HG03354 (cell line): ENCODE measurements around the gene TMEM200C.
"Not testable (repeated sequence)": the region's sequence is repeated elsewhere in the genome, so short reads cannot be mapped to it uniquely, and the experiment has no call there.

Experiments
- ATAC-seq: cut with Tn5 transposase; IDR thresholded peaks from one replicate; pipeline ENCODE4 v1.9.1; 2021; ENCODE audit warnings: mild to moderate bottlenecking; ENCODE audit not compliant: unreplicated experiment, poor library complexity, severe bottlenecking

Gene TMEM200C

GRCh38 chr18:5893956-5894610 is 1.2 kb downstream of the TMEM200C start:
- ATAC-seq, result no peak

- no peak for ATAC-seq
Measured at GRCh38 chr18:5892823-5893431, 2.4 kb downstream of the TMEM200C start.

DNA sequence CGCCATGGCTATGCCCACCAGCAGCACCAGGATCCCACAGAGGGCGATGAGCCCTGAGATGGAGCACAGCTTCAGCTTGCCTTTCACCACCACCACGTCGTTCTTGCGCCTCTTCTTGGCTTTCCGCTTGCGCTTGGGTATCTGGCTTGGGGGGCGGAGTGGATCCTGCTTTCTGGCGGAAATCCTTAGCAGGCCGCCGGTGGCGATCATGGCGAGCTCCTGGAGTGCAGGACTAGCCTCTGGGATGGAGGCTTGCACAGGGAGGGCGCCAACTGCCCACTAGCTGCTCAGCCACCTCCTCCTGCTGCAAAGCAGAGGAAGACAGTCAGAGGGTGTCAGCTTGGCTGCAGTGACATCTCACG is 3.5 kb downstream of the TMEM200C start:
- ATAC-seq, result no peak

DNA sequence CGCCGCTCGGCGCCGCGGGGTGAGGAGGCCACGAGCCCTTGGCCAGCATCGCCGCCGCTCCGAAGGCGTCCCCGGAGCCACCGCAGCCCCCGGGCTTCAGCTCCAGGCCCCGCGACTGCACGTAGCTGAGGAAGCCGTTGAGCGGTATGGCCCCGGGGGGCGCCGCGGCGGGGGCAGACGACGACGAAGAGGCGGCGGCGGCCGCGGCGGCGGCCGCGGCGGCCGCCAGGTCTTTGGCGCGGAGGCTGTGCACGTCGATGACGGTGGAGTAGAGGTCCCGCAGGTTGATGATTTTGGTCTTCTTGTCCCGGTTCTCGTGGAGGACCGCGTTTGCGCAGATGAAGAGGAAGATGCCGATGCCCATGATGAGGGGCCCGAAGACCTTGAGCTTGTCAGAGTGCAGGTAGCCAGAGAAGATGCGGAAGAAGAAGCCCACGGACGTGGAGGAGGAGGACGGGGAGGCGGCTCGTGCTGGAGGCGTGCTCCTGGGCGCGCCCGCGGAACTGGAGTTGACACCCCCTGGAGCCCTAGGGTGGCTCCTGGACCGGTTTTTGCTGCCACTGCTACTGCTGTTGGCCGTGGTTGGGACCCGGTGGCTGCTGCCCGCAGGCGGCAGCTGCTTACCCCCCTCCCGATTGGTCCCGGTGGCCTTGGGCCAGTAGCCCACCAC is 4.0 kb downstream of the TMEM200C start:
- peak; percentile 12 for ATAC-seq

- ATAC-seq, result peak; percentile 87
Measured at GRCh38 chr18:5890331-5891183, 4.8 kb downstream of the TMEM200C start.

DNA sequence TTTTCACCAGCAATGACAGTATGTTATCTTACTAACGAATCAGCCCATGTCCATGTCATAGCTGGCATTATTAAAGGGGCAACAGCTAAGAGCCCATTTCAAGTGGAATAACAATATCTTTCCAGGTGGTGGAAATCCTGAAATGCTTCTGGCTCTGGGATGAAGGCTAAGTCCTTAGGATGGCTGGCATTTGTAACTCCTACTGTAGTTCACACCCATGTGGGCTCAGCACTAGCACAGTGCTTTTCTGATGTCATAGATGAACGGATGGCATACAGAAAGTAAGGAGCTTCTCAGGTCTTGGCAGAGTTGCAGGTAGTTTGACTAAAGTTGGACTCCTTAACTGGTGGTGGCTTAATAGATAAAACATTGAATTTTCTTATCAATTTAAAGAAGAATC is 10.0 kb downstream of the TMEM200C start:
- ATAC-seq, result no peak

GRCh38 chr18:5884375-5884774 is 10.9 kb downstream of the TMEM200C start:
- no peak for ATAC-seq

GRCh38 chr18:5879479-5879882 is 15.8 kb downstream of the TMEM200C start:
- peak; percentile 71 for ATAC-seq

DNA sequence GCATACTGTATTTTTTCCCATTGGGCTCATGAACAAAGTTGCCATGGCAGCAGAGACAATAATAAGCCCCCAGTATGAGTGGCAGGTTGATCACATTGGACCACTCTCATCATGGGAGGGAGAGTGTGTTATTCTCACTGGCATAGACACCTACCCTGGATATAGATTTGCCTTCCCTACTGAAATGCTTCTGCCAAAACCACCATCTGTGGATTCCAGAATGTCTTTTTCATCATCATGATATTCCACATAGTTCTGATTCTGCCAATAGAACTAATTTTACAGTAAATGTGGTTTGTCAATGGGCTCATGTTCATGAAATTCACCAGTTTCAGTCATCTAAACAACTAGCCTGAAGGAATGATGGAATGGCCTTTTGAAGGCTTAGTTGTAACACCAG is 18.4 kb downstream of the TMEM200C start:
- no peak for ATAC-seq

DNA sequence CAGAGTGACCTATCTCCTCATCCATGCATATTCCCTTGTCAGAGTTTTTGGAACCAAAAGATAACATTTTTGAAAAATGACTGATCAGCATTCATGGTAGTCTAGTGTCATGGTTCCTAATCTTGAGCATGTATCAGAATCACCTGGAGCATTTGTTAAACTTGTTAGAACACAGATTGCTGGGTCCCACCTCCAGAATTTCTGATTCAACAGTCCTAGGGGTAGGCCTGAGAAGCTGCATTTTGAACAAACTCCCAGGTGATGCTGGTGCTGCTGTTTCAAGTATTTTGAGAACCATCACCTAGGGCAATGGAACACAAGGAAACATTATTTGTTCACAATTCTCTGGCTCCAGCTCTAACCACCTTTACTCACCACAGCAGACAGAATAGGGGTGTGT is 21.0 kb downstream of the TMEM200C start:
- no peak for ATAC-seq

DNA sequence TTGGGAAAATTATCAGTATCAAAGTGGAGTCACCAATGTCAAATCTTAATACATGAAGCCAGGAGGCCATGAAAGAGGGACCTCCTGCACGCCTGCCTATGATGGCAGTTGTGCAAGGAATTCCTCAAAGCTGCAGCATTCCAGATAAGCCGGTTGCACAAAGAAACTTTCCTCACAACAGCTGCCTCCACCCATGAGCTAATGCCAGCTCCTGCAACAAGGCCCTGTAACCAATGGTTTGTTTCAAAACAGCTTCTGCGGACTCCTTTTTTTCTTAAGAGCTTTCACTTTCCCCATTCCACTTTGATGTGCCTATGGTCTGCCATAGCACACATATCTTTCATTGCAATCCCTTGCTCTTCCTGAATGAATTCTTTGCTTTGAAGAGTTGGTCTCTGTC is 22.4 kb downstream of the TMEM200C start:
- ATAC-seq, result no peak

DNA sequence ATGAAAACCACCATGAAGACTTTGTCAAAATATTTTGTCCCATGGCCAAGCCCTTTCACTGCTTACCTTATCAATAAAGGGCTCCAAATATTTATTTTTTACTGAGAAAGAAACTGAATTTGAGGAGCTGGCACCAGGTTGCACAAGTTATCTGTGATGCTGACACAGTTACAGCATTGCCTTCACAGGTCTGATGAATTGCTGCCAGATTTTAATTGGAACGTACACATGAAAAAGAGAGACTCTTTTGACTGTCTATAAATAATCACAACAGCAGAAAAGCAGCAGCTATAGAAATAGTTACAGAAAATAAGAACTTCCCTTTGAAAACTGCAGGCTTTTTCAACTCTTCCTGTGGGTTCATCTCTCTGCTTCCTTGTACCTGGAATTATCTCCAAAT is 23.9 kb downstream of the TMEM200C start:
- no peak for ATAC-seq

- peak; percentile 91 for ATAC-seq
Measured at GRCh38 chr18:5868218-5868854, 27.0 kb downstream of the TMEM200C start.

DNA sequence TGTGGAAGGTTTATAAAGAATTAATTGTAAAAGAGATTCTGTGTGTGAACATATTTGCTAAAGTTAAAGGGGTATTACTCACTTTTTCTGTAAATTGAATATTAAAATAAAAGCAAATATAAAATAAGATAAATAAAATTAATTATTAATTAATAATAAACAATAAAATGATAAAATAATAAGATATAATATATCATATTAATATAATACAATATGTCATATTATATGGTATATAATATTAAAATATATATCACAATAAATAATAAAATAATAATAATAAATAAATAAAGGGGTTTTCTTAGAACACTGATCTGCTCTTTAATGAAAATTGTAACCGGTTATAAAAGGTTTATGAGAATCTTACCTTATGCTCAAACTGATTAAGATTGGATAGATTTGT is 29.8 kb downstream of the TMEM200C start:
- no peak for ATAC-seq

- ATAC-seq, result not testable (repeated sequence)
Measured at GRCh38 chr18:5862127-5862526, 33.2 kb downstream of the TMEM200C start.

- no peak for ATAC-seq
Measured at GRCh38 chr18:5857180-5857579, 38.1 kb downstream of the TMEM200C start.

DNA sequence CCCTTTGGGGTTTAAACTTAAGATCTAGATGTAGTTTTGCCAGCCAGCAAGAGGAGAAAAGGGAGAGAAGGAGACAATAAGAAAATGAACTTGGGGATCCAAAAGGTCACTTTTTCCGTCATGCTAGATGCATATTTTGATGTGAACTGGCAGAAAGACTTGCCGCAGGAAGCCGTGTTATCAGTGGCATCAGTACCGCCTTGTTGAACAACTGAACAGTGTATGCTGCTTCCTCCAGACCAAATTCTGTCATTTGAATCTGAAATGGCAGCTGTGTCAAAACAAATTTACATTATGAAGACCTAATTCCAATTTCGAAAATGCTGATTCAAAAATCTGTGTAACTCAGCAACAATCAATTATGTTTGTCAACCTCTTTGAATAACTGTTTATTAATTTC is 42.1 kb downstream of the TMEM200C start:
- ATAC-seq, result no peak

GRCh38 chr18:5851998-5852397 is 43.3 kb downstream of the TMEM200C start:
- ATAC-seq, result no peak

DNA sequence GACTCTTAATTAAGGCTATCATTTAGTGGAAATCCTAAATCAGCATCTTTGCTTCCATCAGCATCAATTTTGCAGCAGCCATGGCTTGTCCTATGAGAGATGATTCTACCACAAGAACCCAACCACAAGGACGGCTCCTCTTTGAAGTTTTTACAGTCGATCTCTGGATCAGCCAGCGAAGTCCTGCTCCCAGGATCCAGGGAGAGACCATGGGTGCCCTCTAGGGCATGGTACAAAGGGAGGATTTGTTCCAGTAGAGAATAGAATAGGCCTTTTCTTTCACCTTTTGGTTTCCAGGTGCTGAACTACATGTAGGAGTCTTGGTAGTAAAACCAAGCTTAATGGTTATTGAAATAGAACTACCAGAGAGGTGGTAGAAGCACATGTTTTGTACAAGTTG is 52.7 kb downstream of the TMEM200C start:
- ATAC-seq, result no peak

DNA sequence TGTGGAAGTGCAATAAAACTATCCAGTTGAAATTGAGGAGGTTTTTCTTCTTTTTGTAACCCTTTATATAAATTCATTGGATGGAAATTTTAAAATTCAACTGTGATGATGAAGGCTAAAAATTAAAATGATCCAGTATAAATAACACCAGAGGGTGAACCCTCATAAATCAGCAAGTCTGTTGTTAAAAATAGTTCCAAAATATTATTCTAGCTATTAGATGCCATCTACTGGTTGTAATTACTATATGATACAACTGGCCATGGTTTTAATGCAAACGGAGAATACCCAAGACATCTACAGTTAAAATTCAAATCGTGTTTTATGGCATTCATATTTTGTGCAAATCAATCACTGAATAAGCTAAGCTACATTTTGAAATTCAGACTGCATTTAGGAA is 53.8 kb downstream of the TMEM200C start:
- ATAC-seq, result no peak
